ENCODE measurements around the gene TMEM260.
"Not testable (repeated sequence)": the region's sequence is repeated elsewhere in the genome, so short reads cannot be mapped to it uniquely, and the experiment has no call there.

The TMEM260 gene

DNA sequence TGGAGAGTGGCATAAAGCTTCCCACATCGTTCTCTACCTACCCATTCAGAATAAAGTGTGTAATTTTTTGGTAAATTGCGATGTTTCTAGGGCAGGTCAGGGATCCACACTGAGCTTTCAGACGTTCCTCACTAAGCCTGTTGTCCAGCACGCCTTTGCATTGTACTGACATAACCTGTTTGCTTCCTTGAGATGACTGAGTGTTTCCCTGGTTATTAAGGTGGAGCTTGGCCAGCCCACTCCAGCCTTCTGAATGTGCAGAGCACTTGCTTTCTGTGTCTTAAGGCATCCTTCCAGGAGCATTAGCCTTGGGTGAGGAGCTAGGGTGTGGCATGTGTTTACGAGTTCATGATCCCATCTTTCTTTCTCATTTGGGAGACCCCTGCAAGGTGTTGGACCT is 96.4 kb downstream of the TMEM260 start:
- TF ChIP-seq, protein P1, sequence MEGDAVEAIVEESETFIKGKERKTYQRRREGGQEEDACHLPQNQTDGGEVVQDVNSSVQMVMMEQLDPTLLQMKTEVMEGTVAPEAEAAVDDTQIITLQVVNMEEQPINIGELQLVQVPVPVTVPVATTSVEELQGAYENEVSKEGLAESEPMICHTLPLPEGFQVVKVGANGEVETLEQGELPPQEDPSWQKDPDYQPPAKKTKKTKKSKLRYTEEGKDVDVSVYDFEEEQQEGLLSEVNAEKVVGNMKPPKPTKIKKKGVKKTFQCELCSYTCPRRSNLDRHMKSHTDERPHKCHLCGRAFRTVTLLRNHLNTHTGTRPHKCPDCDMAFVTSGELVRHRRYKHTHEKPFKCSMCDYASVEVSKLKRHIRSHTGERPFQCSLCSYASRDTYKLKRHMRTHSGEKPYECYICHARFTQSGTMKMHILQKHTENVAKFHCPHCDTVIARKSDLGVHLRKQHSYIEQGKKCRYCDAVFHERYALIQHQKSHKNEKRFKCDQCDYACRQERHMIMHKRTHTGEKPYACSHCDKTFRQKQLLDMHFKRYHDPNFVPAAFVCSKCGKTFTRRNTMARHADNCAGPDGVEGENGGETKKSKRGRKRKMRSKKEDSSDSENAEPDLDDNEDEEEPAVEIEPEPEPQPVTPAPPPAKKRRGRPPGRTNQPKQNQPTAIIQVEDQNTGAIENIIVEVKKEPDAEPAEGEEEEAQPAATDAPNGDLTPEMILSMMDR (IDR thresholded peaks at IDR 0.05; ENCODE audit: extremely low read depth, insufficient read depth, missing control alignments): no peak
- DNase-seq (ENCODE audit: low spot score): no peak
- in situ Hi-C loops (cut with MboI; ENCODE audit: low pct_unique_long_range_greater_than_20kb, low sequenced_read_pairs, unreplicated experiment): no loop called here

DNA sequence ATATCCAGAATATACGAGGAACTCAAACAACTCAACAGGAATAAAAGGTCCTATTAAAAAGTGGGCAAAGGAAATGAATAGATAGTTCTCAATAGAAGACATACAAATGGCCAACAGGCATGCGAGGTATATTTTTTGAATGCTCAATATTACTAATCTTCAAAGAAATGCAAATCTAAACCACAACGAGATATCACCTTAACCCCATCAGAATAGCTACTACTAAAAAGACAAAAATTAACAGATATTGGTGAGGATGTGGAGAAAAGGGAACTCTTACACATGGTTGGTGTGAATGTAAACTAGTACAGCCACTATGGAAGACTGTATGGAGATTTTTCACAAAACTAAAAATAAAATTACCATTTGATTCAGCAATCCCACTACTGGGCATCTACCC is 99.2 kb downstream of the TMEM260 start:
- in situ Hi-C loops (cut with MboI; ENCODE audit: low pct_unique_long_range_greater_than_20kb, low sequenced_read_pairs, unreplicated experiment): no loop called here
- TF ChIP-seq, protein P1 (IDR thresholded peaks at IDR 0.05; ENCODE audit: extremely low read depth, insufficient read depth, missing control alignments): no peak
- no peak for DNase-seq (ENCODE audit: low spot score)

DNA sequence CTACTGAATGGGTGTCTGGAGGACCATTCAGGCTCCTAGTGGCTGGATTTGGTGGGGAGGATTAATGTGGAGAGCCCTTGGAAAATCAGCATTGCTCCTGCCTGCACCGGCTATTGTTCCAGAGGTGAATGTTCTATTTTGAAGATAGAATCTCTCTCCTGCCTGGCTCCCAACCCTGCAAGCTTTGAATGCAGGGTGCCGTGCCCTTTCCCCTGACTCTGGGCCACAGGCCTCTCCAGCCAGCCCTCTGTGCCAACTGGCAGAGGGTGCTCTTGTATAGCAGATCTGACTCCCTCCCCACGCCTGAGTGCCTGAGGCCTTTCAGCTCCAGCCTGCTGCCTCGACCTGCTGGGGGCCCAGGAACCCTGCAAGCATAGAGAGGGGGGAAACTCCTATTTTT is 106.8 kb downstream of the TMEM260 start:
- no peak for DNase-seq (ENCODE audit: low spot score)
- in situ Hi-C loops (cut with MboI; ENCODE audit: low pct_unique_long_range_greater_than_20kb, low sequenced_read_pairs, unreplicated experiment): no loop called here
- TF ChIP-seq, protein P1 (IDR thresholded peaks at IDR 0.05; ENCODE audit: extremely low read depth, insufficient read depth, missing control alignments): no peak

DNA sequence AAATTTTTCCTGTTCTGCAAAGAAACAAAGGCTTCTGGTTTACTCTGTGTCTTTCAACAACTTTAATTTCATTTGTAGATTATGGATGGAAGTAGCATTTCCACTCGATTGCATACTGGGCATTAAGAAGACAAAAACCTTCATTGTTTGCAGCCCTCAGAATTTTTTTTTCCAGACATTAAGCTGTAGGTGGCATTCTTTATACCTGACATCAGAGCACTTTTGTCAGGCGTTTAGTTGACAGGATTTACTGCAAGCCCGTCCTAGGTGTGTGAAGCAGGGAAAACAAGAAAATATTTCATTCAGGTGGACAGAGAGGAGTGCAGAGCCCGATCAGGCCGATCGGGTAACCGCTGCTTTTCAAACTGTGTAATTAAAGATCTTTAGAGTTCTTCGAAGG is 107.5 kb downstream of the TMEM260 start:
- in situ Hi-C loops (cut with MboI; ENCODE audit: low pct_unique_long_range_greater_than_20kb, low sequenced_read_pairs, unreplicated experiment): no loop called here
- TF ChIP-seq, protein P1 (IDR thresholded peaks at IDR 0.05; ENCODE audit: extremely low read depth, insufficient read depth, missing control alignments): no peak

DNA sequence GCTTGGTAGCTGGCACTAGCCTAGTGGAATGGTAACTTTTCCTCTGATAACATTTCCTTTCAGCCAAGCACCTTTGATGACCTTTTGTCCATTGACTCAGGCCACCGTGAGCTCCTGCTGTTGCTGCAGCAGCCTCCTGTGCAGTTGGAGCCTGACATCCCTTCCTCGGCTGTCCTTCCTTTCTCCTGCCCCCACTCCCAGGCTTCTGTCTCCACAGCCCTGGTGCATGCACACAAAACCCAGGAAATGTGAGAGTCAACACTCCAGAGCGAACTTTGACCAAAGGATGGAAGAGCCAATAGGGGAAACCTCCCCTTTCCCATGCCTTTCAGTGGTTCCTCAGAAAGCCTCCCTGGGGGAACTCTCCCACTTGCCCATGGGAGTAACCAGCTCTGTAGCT is 115.0 kb downstream of the TMEM260 start:
- DNase-seq (ENCODE audit: low spot score): no peak
- in situ Hi-C loops (cut with MboI; ENCODE audit: low pct_unique_long_range_greater_than_20kb, low sequenced_read_pairs, unreplicated experiment): no loop called here
- TF ChIP-seq, protein P1 (IDR thresholded peaks at IDR 0.05; ENCODE audit: extremely low read depth, insufficient read depth, missing control alignments): no peak

More for the DNA sequence above, 107.5 kb downstream of the TMEM260 start:
- no peak for DNase-seq (ENCODE audit: low spot score)

DNA sequence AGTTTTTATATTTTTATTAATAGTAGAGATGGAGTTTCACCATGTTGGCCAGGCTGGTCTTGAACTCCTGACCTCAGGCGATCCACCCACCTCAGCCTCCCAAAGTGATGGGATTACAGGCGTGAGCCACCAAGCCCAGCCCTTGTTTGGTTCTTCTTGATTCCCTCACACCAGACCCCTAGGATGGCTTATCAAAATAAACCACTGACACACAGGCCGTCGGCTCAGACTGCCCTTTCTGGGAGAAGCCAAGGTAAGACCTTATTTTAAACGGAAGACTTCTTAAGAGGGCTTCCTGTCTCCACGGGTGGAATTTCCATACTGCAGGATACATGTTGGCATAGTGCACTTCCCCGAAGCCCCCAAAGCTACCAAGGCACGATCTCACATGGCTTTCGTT is 115.6 kb downstream of the TMEM260 start:
- DNase-seq (ENCODE audit: low spot score); in situ Hi-C loops (cut with MboI; ENCODE audit: low pct_unique_long_range_greater_than_20kb, low sequenced_read_pairs, unreplicated experiment): not testable (repeated sequence)
